ENCODE results near the gene L3MBTL1. TPM values are rescaled to one million over a fixed set of nuclear protein-coding genes. Genes with fewer than 3 reads are reported as not detected.

Gene L3MBTL1
- total RNA-seq, 4 donors from 2014 or later = 10.9 to 152 (median 23.1) TPM

- TF ChIP-seq EP300 (IDR thresholded peaks at IDR 0.05; ENCODE audit: low read depth) = no peak
- no peak for TF ChIP-seq CTCF (IDR thresholded peaks at IDR 0.05)
- no peak for TF ChIP-seq POLR2AphosphoS5 (IDR thresholded peaks at IDR 0.05)
- TF ChIP-seq POLR2A (IDR thresholded peaks at IDR 0.05) = no peak
Observed at GRCh38 chr20:43472671-43473380, 34.7 kb upstream of the L3MBTL1 start.

GRCh38 chr20:43473381-43473704 is 34.2 kb upstream of the L3MBTL1 start:
- in situ Hi-C loops (cut with MboI; ENCODE audit: low pct_ligation_motif_present in 1 of 4, low pct_unique_long_range_greater_than_20kb in 1 of 4, low sequenced_read_pairs in 3 of 4) = loop anchor here in 1 of 4 donors (25.0 kb wide), 1 partner anchor 614 kb away; no protein-coding TSS in a partner anchor
- Histone ChIP-seq H3K27ac (no peak overlapping the region), H3K27me3 (no peaks in the 10 kb centered on the region), H3K9me3 (no peaks in the 10 kb centered on the region), H3K36me3 (no peaks in the 10 kb centered on the region), H3K4me3 (no peak overlapping the region), H3K4me1 (peaks cover 0 to 13% (median 1%) of the 10 kb centered on the region in 4 donors)
- TF ChIP-seq CTCF (IDR thresholded peaks at IDR 0.05) (no peak), POLR2A (IDR thresholded peaks at IDR 0.05) (no peak), EP300 (IDR thresholded peaks at IDR 0.05; ENCODE audit: low read depth) (no peak), POLR2AphosphoS5 (IDR thresholded peaks at IDR 0.05) (no peak)
- intact Hi-C loops (cut with DNase I; ENCODE audit: low total_unique reads) = no loop called here
- DNase-seq = no peak
- 96% methylated on average over 4 of the region's 4 CpGs; no CpG with 5 or more reads in 1 of the 2 donors for WGBS, 2 donors (ENCODE audit: low coverage in 1 of 2)

More at GRCh38 chr20:43472671-43473380, 34.7 kb upstream of the L3MBTL1 start:
- H3K4me3 ChIP-seq = no peak overlapping the region
- H3K27me3 ChIP-seq = no peaks in the 10 kb centered on the region
- in situ Hi-C loops (cut with MboI; ENCODE audit: low pct_ligation_motif_present in 1 of 4, low pct_unique_long_range_greater_than_20kb in 1 of 4, low sequenced_read_pairs in 3 of 4) (loop anchor here in 1 of 4 donors (25.0 kb wide), 1 partner anchor 614 kb away; no protein-coding TSS in a partner anchor), intact Hi-C loops (cut with DNase I; ENCODE audit: low total_unique reads) (no loop called here)
- no peak for DNase-seq
- no peaks in the 10 kb centered on the region for H3K9me3 ChIP-seq
- no peaks in the 10 kb centered on the region for H3K36me3 ChIP-seq
- 76 to 81% methylated on average over 9 to 11 of the region's 11 CpGs for WGBS, 2 donors (ENCODE audit: low coverage in 1 of 2)
- H3K27ac ChIP-seq = no peak overlapping the region
- H3K4me1 ChIP-seq = peaks cover 0 to 13% (median 1%) of the 10 kb centered on the region in 4 donors

GRCh38 chr20:43477193-43477592 is 30.3 kb upstream of the L3MBTL1 start:
- Histone ChIP-seq H3K4me1 (no peaks in the 10 kb centered on the region), H3K27ac (no peak overlapping the region), H3K27me3 (no peaks in the 10 kb centered on the region), H3K4me3 (no peak overlapping the region), H3K9me3 (no peaks in the 10 kb centered on the region), H3K36me3 (no peaks in the 10 kb centered on the region)
- in situ Hi-C loops (cut with MboI; ENCODE audit: low pct_ligation_motif_present in 1 of 4, low pct_unique_long_range_greater_than_20kb in 1 of 4, low sequenced_read_pairs in 3 of 4) = no loop called here
- 50 to 69% methylated on average over 2 to 3 of the region's 3 CpGs for WGBS, 2 donors (ENCODE audit: low coverage in 1 of 2)
- no peak for DNase-seq
- no peak for TF ChIP-seq EP300 (IDR thresholded peaks at IDR 0.05; ENCODE audit: low read depth)
- TF ChIP-seq POLR2A (IDR thresholded peaks at IDR 0.05) = no peak
- no peak for TF ChIP-seq CTCF (IDR thresholded peaks at IDR 0.05)
- TF ChIP-seq POLR2AphosphoS5 (IDR thresholded peaks at IDR 0.05) = no peak
- intact Hi-C loops (cut with DNase I; ENCODE audit: low total_unique reads) = no loop called here

- TF ChIP-seq POLR2AphosphoS5 (IDR thresholded peaks at IDR 0.05) (no peak), POLR2A (IDR thresholded peaks at IDR 0.05) (no peak), CTCF (IDR thresholded peaks at IDR 0.05) (no peak), EP300 (IDR thresholded peaks at IDR 0.05; ENCODE audit: low read depth) (no peak)
- Histone ChIP-seq H3K27ac (no peak overlapping the region), H3K4me1 (no peaks in the 10 kb centered on the region), H3K4me3 (no peak overlapping the region), H3K9me3 (no peaks in the 10 kb centered on the region), H3K36me3 (no peaks in the 10 kb centered on the region), H3K27me3 (no peaks in the 10 kb centered on the region)
- 80 to 89% methylated on average over 3 to 4 of the region's 4 CpGs for WGBS, 2 donors (ENCODE audit: low coverage in 1 of 2)
- in situ Hi-C loops (cut with MboI; ENCODE audit: low pct_ligation_motif_present in 1 of 4, low pct_unique_long_range_greater_than_20kb in 1 of 4, low sequenced_read_pairs in 3 of 4) = no loop called here
- no peak for DNase-seq
- intact Hi-C loops (cut with DNase I; ENCODE audit: low total_unique reads) = no loop called here
Observed at GRCh38 chr20:43477619-43478018, 29.9 kb upstream of the L3MBTL1 start.
